HCT116 (cell line): ENCODE measurements around the gene CDK18. TPM values are rescaled to one million over a fixed set of nuclear protein-coding genes. Genes with fewer than 3 reads are reported as not detected.
A peak's percentile ranks its signal among the peaks of the same experiment; 100 is the strongest.

ENCODE experiments used
- ATAC-seq: fragments of 200-7000 bp; cut with Tn5 transposase; 2 replicates; pipeline ENCODE4 v1.9.1; 2020; ENCODE audit warnings: mild to moderate bottlenecking, moderate library complexity
- BruUV-seq: library from RNA; stranded (reverse); fragments of 400-500 nt; replicated peaks from 2 replicates; lab custom pipeline; 2021; lab: Mats Ljungman, UMichigan
- CTCF ChIA-PET: fragments of 300-600 bp; sonication (Branson Sonifier 250); formaldehyde crosslinking; loops from one replicate; lab custom pipeline; 2021; ENCODE audit warnings: antibody characterized with exemption; lab: Charles Lee
- POLR2A ChIA-PET: fragments of 300-600, 350-600 bp; sonication (Branson Sonifier 250); formaldehyde crosslinking; loops from one replicate; lab custom pipeline; 2021; ENCODE audit warnings: antibody characterized with exemption; lab: Charles Lee
- RAD21 ChIA-PET, 2 experiments: fragments of 300-600 bp; sonication (Branson Sonifier 250); formaldehyde crosslinking; loops; one replicate each; lab custom pipeline; 2023; ENCODE audit warnings: low total read pairs in 2 of 2; ENCODE audit not compliant: uncharacterized antibody in 2 of 2, unreplicated experiment in 2 of 2, low non-redundant PET in 1 of 2; lab: Charles Lee
- DNase-seq: peaks from one replicate; pipeline ENCODE4 v3.0.0-alpha.2; 2010; ENCODE audit warnings: low read depth, low spot score
- H2AFZ ChIP-seq: fragments of 200-600 bp; shearing (Covaris generic), sonication (generic); 2 replicates; pipeline ENCODE4 v1.6.1; 2017; ENCODE audit warnings: low read depth, mixed run types, mixed read lengths, antibody characterized with exemption, low read length; ENCODE audit not compliant: poor library complexity, severe bottlenecking
- H3K27ac ChIP-seq: 2 replicates; pipeline ENCODE4 v1.5.1; 2012; ENCODE audit warnings: low read depth, low read length
- H3K27me3 ChIP-seq: fragments of 200-600 bp; sonication (generic); 2 replicates; pipeline ENCODE4 v1.6.1; 2016; ENCODE audit warnings: mixed run types, low read length, mixed read lengths; ENCODE audit not compliant: insufficient read depth
- H3K36me3 ChIP-seq, 2 experiments: fragments of 200-500 bp in 1 of 2; fragments of 200-600 bp in 1 of 2; sonication (Bioruptor generic) in 1 of 2; sonication (generic) in 1 of 2; 2 replicates each; pipeline versions ENCODE4 v1.5.1 to v1.6.1; 2014 to 2016; ENCODE audit warnings: low read length in 2 of 2, inconsistent platforms in 1 of 2, mixed read lengths in 1 of 2, mixed run types in 1 of 2; ENCODE audit not compliant: insufficient read depth in 2 of 2, control insufficient read depth in 1 of 2
- H3K4me1 ChIP-seq, 2 experiments: fragments of 200-600 bp in 1 of 2; sonication (generic) in 1 of 2; 2 replicates each; pipeline versions ENCODE4 v1.5.1 to v1.6.1; 2012 to 2017; ENCODE audit warnings: low read length in 2 of 2, inconsistent platforms in 1 of 2, mild to moderate bottlenecking in 1 of 2, mixed read lengths in 1 of 2, mixed run types in 1 of 2, moderate library complexity in 1 of 2; ENCODE audit not compliant: insufficient read depth in 2 of 2, control insufficient read depth in 1 of 2
- H3K4me2 ChIP-seq: fragments of 200-600 bp; sonication (generic); 2 replicates; pipeline ENCODE4 v1.6.1; 2017; ENCODE audit warnings: mixed run types, low read length, mixed read lengths
- H3K4me3 ChIP-seq, 2 experiments: fragments of 200-600 bp in 1 of 2; sonication (generic) in 1 of 2; replicated peaks in 1 of 2; 2 replicates each; pipeline ENCODE4 v1.5.1; 2011 to 2016; ENCODE audit warnings: low read length in 2 of 2, control low read depth in 1 of 2, low read depth in 1 of 2, mild to moderate bottlenecking in 1 of 2, mixed read lengths in 1 of 2, mixed run types in 1 of 2
- H3K79me2 ChIP-seq: fragments of 200-600 bp; sonication (generic); 2 replicates; pipeline ENCODE4 v1.6.1; 2017; ENCODE audit warnings: mild to moderate bottlenecking, mixed run types, low read length, moderate library complexity, mixed read lengths; ENCODE audit not compliant: insufficient read depth
- H3K9ac ChIP-seq: fragments of 200-600 bp; sonication (generic); 2 replicates; pipeline ENCODE4 v1.6.1; 2016; ENCODE audit warnings: low read length, mixed read lengths
- H3K9me2 ChIP-seq: fragments of 200-600 bp; sonication (generic), shearing (Covaris generic); 2 replicates; pipeline ENCODE4 v1.6.1; 2017; ENCODE audit warnings: mixed run types, mild to moderate bottlenecking, moderate library complexity; ENCODE audit not compliant: insufficient read depth
- H3K9me3 ChIP-seq, 2 experiments: fragments of 200-500 bp in 1 of 2; fragments of 200-600 bp in 1 of 2; sonication (Bioruptor generic) in 1 of 2; sonication (generic) in 1 of 2; 2 replicates each; pipeline ENCODE4 v1.6.1; 2014 to 2017; ENCODE audit warnings: low read length in 2 of 2, mixed read lengths in 2 of 2, inconsistent platforms in 1 of 2, low read depth in 1 of 2, mild to moderate bottlenecking in 1 of 2, mixed run types in 1 of 2, moderate library complexity in 1 of 2; ENCODE audit not compliant: control insufficient read depth in 1 of 2, insufficient read depth in 1 of 2
- H4K20me1 ChIP-seq: fragments of 200-600 bp; sonication (generic), shearing (Covaris generic); 2 replicates; pipeline ENCODE4 v1.6.1; 2017; ENCODE audit warnings: mixed run types, mild to moderate bottlenecking, moderate library complexity; ENCODE audit not compliant: insufficient read depth
- ATF3 ChIP-seq: IDR thresholded peaks from 2 replicates; pipeline ENCODE4 v1.6.1; 2012
- CBX3 ChIP-seq: IDR thresholded peaks from 2 replicates; pipeline ENCODE4 v1.6.1; 2012; ENCODE audit warnings: low read depth
- CEBPB ChIP-seq: IDR thresholded peaks from 2 replicates; pipeline ENCODE4 v1.6.1; 2012; ENCODE audit warnings: low read depth
- EGR1 ChIP-seq: IDR thresholded peaks from 2 replicates; pipeline ENCODE4 v1.6.1; 2012; ENCODE audit warnings: low read depth
- ELF1 ChIP-seq: IDR thresholded peaks from 2 replicates; pipeline ENCODE4 v1.6.1; 2012; ENCODE audit warnings: low read depth, borderline replicate concordance
- EZH2 ChIP-seq: fragments of 200-600 bp; sonication (generic); IDR thresholded peaks from 2 replicates; pipeline ENCODE4 v1.6.1; 2017; ENCODE audit warnings: antibody characterized with exemption, mixed run types
- EZH2phosphoT487 ChIP-seq: fragments of 200-600 bp; IDR thresholded peaks from 2 replicates; pipeline ENCODE4 v1.6.1; 2018; ENCODE audit warnings: antibody characterized with exemption, borderline replicate concordance
- POLR2AphosphoS5 ChIP-seq: IDR thresholded peaks from 2 replicates; pipeline ENCODE4 v1.6.1; 2011; ENCODE audit warnings: mild to moderate bottlenecking, low read depth, low read length, moderate library complexity
- RAD21 ChIP-seq: IDR thresholded peaks from 2 replicates; pipeline ENCODE4 v1.6.1; 2012; ENCODE audit warnings: low read depth, mild to moderate bottlenecking
- SIN3A ChIP-seq: IDR thresholded peaks from 2 replicates; pipeline ENCODE4 v1.6.1; 2012; ENCODE audit warnings: low read depth
- SP1 ChIP-seq: IDR thresholded peaks from 2 replicates; pipeline ENCODE4 v1.6.1; 2012; ENCODE audit warnings: low read depth
- SRF ChIP-seq: IDR thresholded peaks from 2 replicates; pipeline ENCODE4 v1.6.1; 2012; ENCODE audit warnings: low read depth
- TCF7L2 ChIP-seq: IDR thresholded peaks from 2 replicates; pipeline ENCODE4 v1.7.0; 2011; ENCODE audit warnings: borderline replicate concordance, inconsistent platforms; ENCODE audit not compliant: insufficient read depth, insufficient read length; ENCODE audit errors: extremely low read depth
- YY1 ChIP-seq: IDR thresholded peaks from 2 replicates; pipeline ENCODE4 v1.6.1; 2011; ENCODE audit warnings: low read length, low read depth, moderate library complexity, mild to moderate bottlenecking; ENCODE audit not compliant: insufficient replicate concordance; ENCODE audit errors: extremely low read depth
- ZFX ChIP-seq: fragments of 450-650 bp; IDR thresholded peaks from 2 replicates; pipeline ENCODE4 v1.6.1; 2017
- intact Hi-C: fragments of 100-400 bp; cut with micrococcal nuclease; formaldehyde crosslinking; loops from 2 replicates; pipeline ENCODE4 v1.10.0; 2022
- total RNA-seq: library from RNA; stranded (reverse); gene quantifications from one replicate; pipeline ENCODE4 v1.2.1, GENCODE V29; 2021; ENCODE audit not compliant: unreplicated experiment
- TF ChIP-seq, protein P1 (sequence below): IDR thresholded peaks from 2 replicates; pipeline ENCODE4 v1.6.1; 2012
- TF ChIP-seq, protein P2 (sequence below), 3 experiments: fragments of 200-600 bp in 1 of 3; sonication (generic) in 1 of 3; IDR thresholded peaks in 2 of 3; conservative IDR thresholded peaks in 1 of 3; 2 replicates each; pipeline ENCODE4 v1.5.1; 2012 to 2017; ENCODE audit warnings: low read depth in 2 of 3, low read length in 2 of 3, antibody characterized with exemption in 1 of 3, borderline replicate concordance in 1 of 3, control low read depth in 1 of 3, mild to moderate bottlenecking in 1 of 3, mixed read lengths in 1 of 3, mixed run types in 1 of 3, moderate library complexity in 1 of 3; ENCODE audit not compliant: insufficient read depth in 1 of 3

CDK18 gene
- total RNA-seq, 1 experiment from 2014 or later: 32.0 TPM

DNA sequence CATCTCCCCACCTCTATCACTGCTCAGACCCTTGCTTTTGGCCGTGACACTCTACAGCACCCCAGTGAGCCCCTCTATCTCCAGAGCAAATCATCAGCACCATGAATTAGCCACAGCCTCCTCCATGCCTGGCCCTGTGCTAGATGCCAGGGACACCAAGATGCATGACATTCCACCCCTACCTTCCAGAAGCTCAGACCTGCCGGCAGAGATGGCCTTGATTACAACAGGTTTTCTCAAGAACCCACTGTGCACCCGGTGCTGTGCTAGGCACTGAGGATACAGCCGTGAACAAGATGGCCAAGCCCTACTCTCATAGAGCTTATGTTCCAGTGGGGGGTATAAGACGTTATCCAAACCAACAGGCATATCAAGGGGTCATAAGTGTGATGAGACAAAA lies 30.6 kb downstream of the CDK18 start:
- H3K4me1 ChIP-seq: peaks cover 4 to 12% of the 10 kb centered on the region in 2 experiments; a peak in 3 of 4 replicates
- intact Hi-C loops: no loop called here
- no peaks in the 10 kb centered on the region for H4K20me1 ChIP-seq
- TF ChIP-seq TCF7L2: no peak
- no peak for TF ChIP-seq SIN3A
- no peak for TF ChIP-seq SP1
- TF ChIP-seq CBX3: no peak
- TF ChIP-seq RAD21: no peak
- no peak for TF ChIP-seq EZH2
- no peak for TF ChIP-seq EZH2phosphoT487
- TF ChIP-seq POLR2AphosphoS5: no peak
- no peak overlapping the region for H3K27ac ChIP-seq
- no peaks in the 10 kb centered on the region for H3K27me3 ChIP-seq
- no peak overlapping the region for H3K4me2 ChIP-seq
- ChIA-PET RAD21 (no interaction called here), POLR2A (interaction anchor here (0.7 kb wide), 1 partner anchor 10 kb away, joined by 3 read pairs; no protein-coding TSS in a partner anchor), CTCF (interaction anchor here (1.2 to 1.5 kb wide), 3 partner anchors 9 to 50 kb away, joined by 3 to 5 read pairs (median 4); no protein-coding TSS in a partner anchor)
- no peaks in the 10 kb centered on the region for H3K9me2 ChIP-seq
- no peaks in the 10 kb centered on the region for H3K36me3 ChIP-seq
- ATAC-seq (no peak), DNase-seq (no peak)
- no peaks in the 10 kb centered on the region for H3K79me2 ChIP-seq
- H3K4me3 ChIP-seq: no peak overlapping the region
- BruUV-seq: no TSS peak
- H3K9ac ChIP-seq: no peak overlapping the region
- no peak overlapping the region for H2AFZ ChIP-seq
- no peaks in the 10 kb centered on the region for H3K9me3 ChIP-seq

- Histone ChIP-seq H3K9me2 (no peaks in the 10 kb centered on the region), H3K4me2 (peak overlapping the region; percentile 25; the same call in 1 of the 2 replicates), H4K20me1 (no peaks in the 10 kb centered on the region), H3K9ac (no peak overlapping the region), H3K27ac (no peak overlapping the region), H3K27me3 (no peaks in the 10 kb centered on the region; the same call in 1 of the 2 replicates), H2AFZ (no peak overlapping the region), H3K36me3 (no peaks in the 10 kb centered on the region), H3K4me3 (no peak overlapping the region), H3K9me3 (no peaks in the 10 kb centered on the region), H3K79me2 (no peaks in the 10 kb centered on the region), H3K4me1 (peaks cover 4 to 12% of the 10 kb centered on the region in 2 experiments; a peak in 3 of 4 replicates)
- DNase-seq: no peak
- CTCF ChIA-PET: interaction anchor here (1.2 to 2.3 kb wide), 4 partner anchors 8 to 51 kb away, joined by 3 to 9 read pairs (median 4); no protein-coding TSS in a partner anchor
- BruUV-seq: no TSS peak
- no peak; the same call in 1 of the 2 replicates for ATAC-seq
- RAD21 ChIA-PET: no interaction called here
- POLR2A ChIA-PET: interaction anchor here (0.7 kb wide), 1 partner anchor 11 kb away, joined by 3 read pairs; no protein-coding TSS in a partner anchor
- intact Hi-C loops: no loop called here
- TF ChIP-seq EZH2phosphoT487 (no peak), POLR2AphosphoS5 (no peak), CEBPB (no peak), SRF (no peak), CBX3 (no peak), SP1 (no peak), ATF3 (no peak), EGR1 (no peak), ELF1 (no peak), ZFX (no peak), YY1 (no peak)
- TF ChIP-seq, protein P1, sequence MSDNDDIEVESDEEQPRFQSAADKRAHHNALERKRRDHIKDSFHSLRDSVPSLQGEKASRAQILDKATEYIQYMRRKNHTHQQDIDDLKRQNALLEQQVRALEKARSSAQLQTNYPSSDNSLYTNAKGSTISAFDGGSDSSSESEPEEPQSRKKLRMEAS: no peak
- TF ChIP-seq, protein P2, sequence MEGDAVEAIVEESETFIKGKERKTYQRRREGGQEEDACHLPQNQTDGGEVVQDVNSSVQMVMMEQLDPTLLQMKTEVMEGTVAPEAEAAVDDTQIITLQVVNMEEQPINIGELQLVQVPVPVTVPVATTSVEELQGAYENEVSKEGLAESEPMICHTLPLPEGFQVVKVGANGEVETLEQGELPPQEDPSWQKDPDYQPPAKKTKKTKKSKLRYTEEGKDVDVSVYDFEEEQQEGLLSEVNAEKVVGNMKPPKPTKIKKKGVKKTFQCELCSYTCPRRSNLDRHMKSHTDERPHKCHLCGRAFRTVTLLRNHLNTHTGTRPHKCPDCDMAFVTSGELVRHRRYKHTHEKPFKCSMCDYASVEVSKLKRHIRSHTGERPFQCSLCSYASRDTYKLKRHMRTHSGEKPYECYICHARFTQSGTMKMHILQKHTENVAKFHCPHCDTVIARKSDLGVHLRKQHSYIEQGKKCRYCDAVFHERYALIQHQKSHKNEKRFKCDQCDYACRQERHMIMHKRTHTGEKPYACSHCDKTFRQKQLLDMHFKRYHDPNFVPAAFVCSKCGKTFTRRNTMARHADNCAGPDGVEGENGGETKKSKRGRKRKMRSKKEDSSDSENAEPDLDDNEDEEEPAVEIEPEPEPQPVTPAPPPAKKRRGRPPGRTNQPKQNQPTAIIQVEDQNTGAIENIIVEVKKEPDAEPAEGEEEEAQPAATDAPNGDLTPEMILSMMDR (IDR thresholded peaks at IDR 0.05 in 2 of 3, conservative IDR thresholded peaks at IDR 0.05 in 1 of 3; ENCODE audit: borderline replicate concordance in 1 of 3, insufficient read depth in 1 of 3, low read depth in 2 of 3, low read length in 2 of 3): no peak
Observed at GRCh38 chr1:205535866-205536758, 31.6 kb downstream of the CDK18 start.
